HCT116 (cell line): Measurements from ENCODE around the gene GRM5. TPM values are rescaled to one million over a fixed set of nuclear protein-coding genes. Genes with fewer than 3 reads are reported as not detected.
"Not testable (repeated sequence)": the region's sequence is repeated elsewhere in the genome, so short reads cannot be mapped to it uniquely, and the experiment has no call there.

ENCODE experiments used
- ATAC-seq: fragments of 200-7000 bp; cut with Tn5 transposase; 2 replicates; pipeline ENCODE4 v1.9.1; 2020; ENCODE audit warnings: mild to moderate bottlenecking, moderate library complexity
- BruUV-seq: library from RNA; stranded (reverse); fragments of 400-500 nt; replicated peaks from 2 replicates; lab custom pipeline; 2021; lab: Mats Ljungman, UMichigan
- CTCF ChIA-PET: fragments of 300-600 bp; sonication (Branson Sonifier 250); formaldehyde crosslinking; loops from one replicate; lab custom pipeline; 2021; ENCODE audit warnings: antibody characterized with exemption; lab: Charles Lee
- POLR2A ChIA-PET: fragments of 300-600, 350-600 bp; sonication (Branson Sonifier 250); formaldehyde crosslinking; loops from one replicate; lab custom pipeline; 2021; ENCODE audit warnings: antibody characterized with exemption; lab: Charles Lee
- RAD21 ChIA-PET, 2 experiments: fragments of 300-600 bp; sonication (Branson Sonifier 250); formaldehyde crosslinking; loops; one replicate each; lab custom pipeline; 2023; ENCODE audit warnings: low total read pairs in 2 of 2; ENCODE audit not compliant: uncharacterized antibody in 2 of 2, unreplicated experiment in 2 of 2, low non-redundant PET in 1 of 2; lab: Charles Lee
- DNase-seq: peaks from one replicate; pipeline ENCODE4 v3.0.0-alpha.2; 2010; ENCODE audit warnings: low read depth, low spot score
- H2AFZ ChIP-seq: fragments of 200-600 bp; shearing (Covaris generic), sonication (generic); 2 replicates; pipeline ENCODE4 v1.6.1; 2017; ENCODE audit warnings: low read depth, mixed run types, mixed read lengths, antibody characterized with exemption, low read length; ENCODE audit not compliant: poor library complexity, severe bottlenecking
- H3K27ac ChIP-seq: 2 replicates; pipeline ENCODE4 v1.5.1; 2012; ENCODE audit warnings: low read depth, low read length
- H3K27me3 ChIP-seq: fragments of 200-600 bp; sonication (generic); 2 replicates; pipeline ENCODE4 v1.6.1; 2016; ENCODE audit warnings: mixed run types, low read length, mixed read lengths; ENCODE audit not compliant: insufficient read depth
- H3K36me3 ChIP-seq, 2 experiments: fragments of 200-500 bp in 1 of 2; fragments of 200-600 bp in 1 of 2; sonication (Bioruptor generic) in 1 of 2; sonication (generic) in 1 of 2; 2 replicates each; pipeline versions ENCODE4 v1.5.1 to v1.6.1; 2014 to 2016; ENCODE audit warnings: low read length in 2 of 2, inconsistent platforms in 1 of 2, mixed read lengths in 1 of 2, mixed run types in 1 of 2; ENCODE audit not compliant: insufficient read depth in 2 of 2, control insufficient read depth in 1 of 2
- H3K4me1 ChIP-seq, 2 experiments: fragments of 200-600 bp in 1 of 2; sonication (generic) in 1 of 2; 2 replicates each; pipeline versions ENCODE4 v1.5.1 to v1.6.1; 2012 to 2017; ENCODE audit warnings: low read length in 2 of 2, inconsistent platforms in 1 of 2, mild to moderate bottlenecking in 1 of 2, mixed read lengths in 1 of 2, mixed run types in 1 of 2, moderate library complexity in 1 of 2; ENCODE audit not compliant: insufficient read depth in 2 of 2, control insufficient read depth in 1 of 2
- H3K4me2 ChIP-seq: fragments of 200-600 bp; sonication (generic); 2 replicates; pipeline ENCODE4 v1.6.1; 2017; ENCODE audit warnings: mixed run types, low read length, mixed read lengths
- H3K4me3 ChIP-seq, 2 experiments: fragments of 200-600 bp in 1 of 2; sonication (generic) in 1 of 2; replicated peaks in 1 of 2; 2 replicates each; pipeline ENCODE4 v1.5.1; 2011 to 2016; ENCODE audit warnings: low read length in 2 of 2, control low read depth in 1 of 2, low read depth in 1 of 2, mild to moderate bottlenecking in 1 of 2, mixed read lengths in 1 of 2, mixed run types in 1 of 2
- H3K79me2 ChIP-seq: fragments of 200-600 bp; sonication (generic); 2 replicates; pipeline ENCODE4 v1.6.1; 2017; ENCODE audit warnings: mild to moderate bottlenecking, mixed run types, low read length, moderate library complexity, mixed read lengths; ENCODE audit not compliant: insufficient read depth
- H3K9ac ChIP-seq: fragments of 200-600 bp; sonication (generic); 2 replicates; pipeline ENCODE4 v1.6.1; 2016; ENCODE audit warnings: low read length, mixed read lengths
- H3K9me2 ChIP-seq: fragments of 200-600 bp; sonication (generic), shearing (Covaris generic); 2 replicates; pipeline ENCODE4 v1.6.1; 2017; ENCODE audit warnings: mixed run types, mild to moderate bottlenecking, moderate library complexity; ENCODE audit not compliant: insufficient read depth
- H3K9me3 ChIP-seq, 2 experiments: fragments of 200-500 bp in 1 of 2; fragments of 200-600 bp in 1 of 2; sonication (Bioruptor generic) in 1 of 2; sonication (generic) in 1 of 2; 2 replicates each; pipeline ENCODE4 v1.6.1; 2014 to 2017; ENCODE audit warnings: low read length in 2 of 2, mixed read lengths in 2 of 2, inconsistent platforms in 1 of 2, low read depth in 1 of 2, mild to moderate bottlenecking in 1 of 2, mixed run types in 1 of 2, moderate library complexity in 1 of 2; ENCODE audit not compliant: control insufficient read depth in 1 of 2, insufficient read depth in 1 of 2
- H4K20me1 ChIP-seq: fragments of 200-600 bp; sonication (generic), shearing (Covaris generic); 2 replicates; pipeline ENCODE4 v1.6.1; 2017; ENCODE audit warnings: mixed run types, mild to moderate bottlenecking, moderate library complexity; ENCODE audit not compliant: insufficient read depth
- intact Hi-C: fragments of 100-400 bp; cut with micrococcal nuclease; formaldehyde crosslinking; loops from 2 replicates; pipeline ENCODE4 v1.10.0; 2022
- total RNA-seq: library from RNA; stranded (reverse); gene quantifications from one replicate; pipeline ENCODE4 v1.2.1, GENCODE V29; 2021; ENCODE audit not compliant: unreplicated experiment

GRM5 gene
- total RNA-seq, 1 experiment from 2014 or later, result not detected

GRCh38 chr11:88853963-88854362 lies 211.8 kb downstream of the GRM5 start:
- H3K27me3 ChIP-seq, DNase-seq, RAD21 ChIA-PET, H3K27ac ChIP-seq, H3K4me2 ChIP-seq, H3K4me3 ChIP-seq, H3K36me3 ChIP-seq, intact Hi-C loops, H3K4me1 ChIP-seq, POLR2A ChIA-PET, BruUV-seq, H3K9ac ChIP-seq, H3K9me2 ChIP-seq, ATAC-seq, H2AFZ ChIP-seq, H4K20me1 ChIP-seq, H3K9me3 ChIP-seq, H3K79me2 ChIP-seq, CTCF ChIA-PET: not testable (repeated sequence)

GRCh38 chr11:88851547-88851946 lies 214.2 kb downstream of the GRM5 start:
- not testable (repeated sequence) for DNase-seq, H2AFZ ChIP-seq, BruUV-seq

GRCh38 chr11:88849773-88850172 lies 216.0 kb downstream of the GRM5 start:
- POLR2A ChIA-PET, H3K9ac ChIP-seq, H3K9me3 ChIP-seq, CTCF ChIA-PET, intact Hi-C loops, H3K4me1 ChIP-seq, BruUV-seq, H4K20me1 ChIP-seq, H3K36me3 ChIP-seq, H3K4me3 ChIP-seq, ATAC-seq, H3K27me3 ChIP-seq, H3K79me2 ChIP-seq, H3K9me2 ChIP-seq, H3K4me2 ChIP-seq, DNase-seq, H3K27ac ChIP-seq, RAD21 ChIA-PET, H2AFZ ChIP-seq: not testable (repeated sequence)

More at GRCh38 chr11:88851547-88851946, 214.2 kb downstream of the GRM5 start:
- H3K36me3 ChIP-seq, H3K4me3 ChIP-seq, H3K9me2 ChIP-seq, H3K4me2 ChIP-seq, H3K4me1 ChIP-seq, H3K9me3 ChIP-seq, RAD21 ChIA-PET, intact Hi-C loops, H3K27me3 ChIP-seq, ATAC-seq, H3K9ac ChIP-seq, H3K79me2 ChIP-seq, POLR2A ChIA-PET, H3K27ac ChIP-seq, H4K20me1 ChIP-seq, CTCF ChIA-PET: not testable (repeated sequence)
